K562 (cell line): ENCODE data around the gene NECTIN4.

ENCODE experiments used
- MAX ChIP-seq: sonication (generic); formaldehyde crosslinking; IDR thresholded peaks from 2 replicates; pipeline ENCODE4 v1.9.0; 2022; ENCODE audit warnings: mild to moderate bottlenecking, missing genetic modification reagents
- MED1 ChIP-seq: sonication (generic); formaldehyde crosslinking; IDR thresholded peaks from 2 replicates; pipeline ENCODE4 v1.8.1; 2023; ENCODE audit warnings: missing genetic modification reagents, borderline replicate concordance
- MLX ChIP-seq, 2 experiments: fragments of 450-650 bp in 1 of 2; sonication (generic) in 1 of 2; formaldehyde crosslinking; conservative IDR thresholded peaks; 2 replicates each; pipeline versions ENCODE4 v1.4.0 to v1.8.1; 2020 to 2022; ENCODE audit warnings: mild to moderate bottlenecking in 1 of 2, missing genetic modification reagents in 1 of 2

- TF ChIP-seq MLX (CRISPR knock-in tag; conservative IDR thresholded peaks at IDR 0.05) (no peak), MED1 (CRISPR knock-in tag) (no peak), MAX (CRISPR knock-in tag) (no peak)
Measured at GRCh38 chr1:161099090-161099802, 9.9 kb upstream of the NECTIN4 start.
